HepG2 (cell line): ENCODE measurements around the gene PCGF5. TPM values are rescaled to one million over a fixed set of nuclear protein-coding genes. Genes with fewer than 3 reads are reported as not detected.
A peak's percentile ranks its signal among the peaks of the same experiment; 100 is the strongest.

ENCODE experiments used
- GATAD1 ChIP-seq: IDR thresholded peaks from 2 replicates; pipeline ENCODE4 v1.6.1; 2016; ENCODE audit warnings: missing genetic modification reagents, missing compliant biosample characterization
- HDAC1 ChIP-seq: sonication (generic); formaldehyde crosslinking; IDR thresholded peaks from 2 replicates; pipeline ENCODE4 v1.5.1; 2020; ENCODE audit warnings: mild to moderate bottlenecking, missing genetic modification reagents
- KDM1A ChIP-seq: IDR thresholded peaks from 2 replicates; pipeline ENCODE4 v1.6.1; 2016; ENCODE audit warnings: missing compliant biosample characterization
- MAFG ChIP-seq: sonication (generic); formaldehyde crosslinking; IDR thresholded peaks from 2 replicates; pipeline ENCODE4 v1.5.1; 2020; ENCODE audit warnings: mild to moderate bottlenecking, missing genetic modification reagents
- PTBP1 ChIP-seq: fragments of 200-400 bp; formaldehyde crosslinking; IDR thresholded peaks from 2 replicates; pipeline ENCODE4 v1.6.1; 2018; ENCODE audit warnings: low read length, low read depth; ENCODE audit not compliant: poor library complexity, severe bottlenecking
- RORA ChIP-seq: sonication (generic); formaldehyde crosslinking; IDR thresholded peaks from 2 replicates; pipeline ENCODE4 v1.5.0; 2020; ENCODE audit warnings: mild to moderate bottlenecking, missing genetic modification reagents, moderate library complexity
- SMAD1 ChIP-seq: sonication (generic); formaldehyde crosslinking; IDR thresholded peaks from 2 replicates; pipeline ENCODE4 v1.4.0; 2020; ENCODE audit warnings: missing genetic modification reagents, low read depth, mild to moderate bottlenecking, borderline replicate concordance
- ZNF451 ChIP-seq: sonication (generic); formaldehyde crosslinking; IDR thresholded peaks from 2 replicates; pipeline ENCODE4 v1.5.0; 2020; ENCODE audit warnings: mild to moderate bottlenecking, missing genetic modification reagents
- ZNF557 ChIP-seq: sonication (generic); formaldehyde crosslinking; IDR thresholded peaks from 2 replicates; pipeline ENCODE4 v1.4.0; 2020; ENCODE audit warnings: missing genetic modification reagents
- ZNF670 ChIP-seq: sonication (generic); formaldehyde crosslinking; IDR thresholded peaks from 2 replicates; pipeline ENCODE4 v1.8.0; 2022; ENCODE audit warnings: mild to moderate bottlenecking, missing genetic modification reagents, borderline replicate concordance
- ZNF749 ChIP-seq: sonication (generic); formaldehyde crosslinking; IDR thresholded peaks from 2 replicates; pipeline ENCODE4 v1.8.0; 2022; ENCODE audit warnings: mild to moderate bottlenecking, missing genetic modification reagents, moderate library complexity, borderline replicate concordance
- ZSCAN20 ChIP-seq: sonication (generic); formaldehyde crosslinking; IDR thresholded peaks from 2 replicates; pipeline ENCODE4 v1.4.0; 2020; ENCODE audit warnings: missing genetic modification reagents, mild to moderate bottlenecking, borderline replicate concordance
- ZSCAN31 ChIP-seq: sonication (generic); formaldehyde crosslinking; IDR thresholded peaks from 2 replicates; pipeline ENCODE4 v1.5.0; 2020; ENCODE audit warnings: low read depth, mild to moderate bottlenecking, missing genetic modification reagents
- polyA plus RNA-seq, 8 experiments: library from polyadenylated mRNA; depleted of rRNA in 3 of 8; stranded (reverse) in 7 of 8; unstranded in 1 of 8; fragments of >200 nt; fragmentation: Illumina TruSeq in 4 of 8; extraction: Trizol in 4 of 8; gene quantifications; 2 replicates each; pipeline versions ENCODE4 v1.2.1 to v1.2.3, GENCODE V29; 2011 to 2016; ENCODE audit warnings: low read depth in 4 of 8, missing spikeins in 1 of 8, mixed read lengths in 1 of 8; ENCODE audit not compliant: insufficient read depth in 1 of 8
- total RNA-seq, 5 experiments: library from RNA; depleted of rRNA; stranded (reverse); fragments of >200 nt; fragmentation: Illumina TruSeq; extraction: Trizol; gene quantifications; 2 replicates each; pipeline ENCODE4 v1.2.3, GENCODE V29; 2016; ENCODE audit warnings: low read depth in 1 of 5
- TF ChIP-seq, protein P1 (sequence below): IDR thresholded peaks from 2 replicates; pipeline ENCODE4 v1.6.1; 2016
- TF ChIP-seq, protein P2 (sequence below): sonication (generic); formaldehyde crosslinking; IDR thresholded peaks from 2 replicates; pipeline ENCODE4 v1.4.0; 2020; ENCODE audit warnings: mild to moderate bottlenecking, missing genetic modification reagents
- TF ChIP-seq, protein P3 (sequence below): sonication (generic); formaldehyde crosslinking; IDR thresholded peaks from 2 replicates; pipeline ENCODE4 v1.8.0; 2022; ENCODE audit warnings: low read depth, missing genetic modification reagents
- TF ChIP-seq, protein P4 (sequence below): sonication (generic); formaldehyde crosslinking; IDR thresholded peaks from 2 replicates; pipeline ENCODE4 v1.5.0; 2020; ENCODE audit warnings: mild to moderate bottlenecking, missing genetic modification reagents, moderate library complexity
- TF ChIP-seq, protein P5 (sequence below): sonication (generic); formaldehyde crosslinking; IDR thresholded peaks from 2 replicates; pipeline ENCODE4 v1.8.1; 2023; ENCODE audit warnings: mild to moderate bottlenecking, missing genetic modification reagents

PCGF5 gene
- total and polyA plus RNA-seq, 2 of the 13 experiments (the other 11 are each of a cell fraction or from before 2014, with no cell fraction given) = 61.3 to 138 TPM

DNA sequence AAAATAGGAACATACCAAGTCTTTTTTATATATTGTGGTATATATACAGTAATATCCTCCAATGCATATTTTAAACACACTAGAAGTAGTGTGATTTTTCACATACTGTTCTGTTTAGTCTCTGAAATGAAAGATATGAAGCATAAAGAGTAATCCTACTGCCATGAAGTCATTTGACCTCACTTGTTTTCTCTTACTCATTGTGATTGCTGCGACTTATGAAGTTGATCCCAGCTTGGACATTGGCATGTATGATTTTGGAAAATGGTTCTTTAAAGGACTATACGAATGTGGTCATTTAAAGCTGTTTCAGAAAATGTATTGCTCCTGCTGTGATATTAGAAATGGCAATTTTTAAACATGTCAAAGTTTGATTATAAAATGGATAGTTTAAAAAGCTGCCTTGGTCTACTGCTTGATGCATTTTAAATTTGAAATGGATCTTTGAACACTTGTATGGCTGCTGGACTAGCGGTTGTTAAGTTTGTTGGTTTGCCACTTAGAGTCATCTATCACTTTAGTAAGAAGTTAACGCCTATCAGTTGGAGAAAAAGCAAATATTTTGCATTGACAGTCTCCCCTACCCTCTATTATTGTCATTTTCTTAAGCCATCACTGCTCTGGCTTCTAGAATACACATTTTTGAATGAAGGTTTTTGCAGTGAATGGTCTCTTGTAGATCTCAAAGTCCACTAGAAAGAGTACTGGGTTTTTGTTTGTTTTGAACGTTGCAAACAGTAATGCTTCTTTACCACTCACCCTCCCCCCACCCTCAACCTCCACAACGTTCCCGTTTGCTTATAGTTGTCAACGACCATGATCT is 881 bp upstream of the PCGF5 start (continued):
- 0 out of 2 replicates have a peak, but pooled peaks have one; percentile 31 for TF ChIP-seq ZNF670 (CRISPR knock-in tag)
- TF ChIP-seq, protein P1, sequence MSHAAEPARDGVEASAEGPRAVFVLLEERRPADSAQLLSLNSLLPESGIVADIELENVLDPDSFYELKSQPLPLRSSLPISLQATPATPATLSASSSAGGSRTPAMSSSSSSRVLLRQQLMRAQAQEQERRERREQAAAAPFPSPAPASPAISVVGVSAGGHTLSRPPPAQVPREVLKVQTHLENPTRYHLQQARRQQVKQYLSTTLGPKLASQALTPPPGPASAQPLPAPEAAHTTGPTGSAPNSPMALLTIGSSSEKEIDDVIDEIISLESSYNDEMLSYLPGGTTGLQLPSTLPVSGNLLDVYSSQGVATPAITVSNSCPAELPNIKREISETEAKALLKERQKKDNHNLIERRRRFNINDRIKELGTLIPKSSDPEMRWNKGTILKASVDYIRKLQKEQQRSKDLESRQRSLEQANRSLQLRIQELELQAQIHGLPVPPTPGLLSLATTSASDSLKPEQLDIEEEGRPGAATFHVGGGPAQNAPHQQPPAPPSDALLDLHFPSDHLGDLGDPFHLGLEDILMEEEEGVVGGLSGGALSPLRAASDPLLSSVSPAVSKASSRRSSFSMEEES (CRISPR knock-in tag) = no peak; the same call in 1 of the 2 replicates
- TF ChIP-seq, protein P2, sequence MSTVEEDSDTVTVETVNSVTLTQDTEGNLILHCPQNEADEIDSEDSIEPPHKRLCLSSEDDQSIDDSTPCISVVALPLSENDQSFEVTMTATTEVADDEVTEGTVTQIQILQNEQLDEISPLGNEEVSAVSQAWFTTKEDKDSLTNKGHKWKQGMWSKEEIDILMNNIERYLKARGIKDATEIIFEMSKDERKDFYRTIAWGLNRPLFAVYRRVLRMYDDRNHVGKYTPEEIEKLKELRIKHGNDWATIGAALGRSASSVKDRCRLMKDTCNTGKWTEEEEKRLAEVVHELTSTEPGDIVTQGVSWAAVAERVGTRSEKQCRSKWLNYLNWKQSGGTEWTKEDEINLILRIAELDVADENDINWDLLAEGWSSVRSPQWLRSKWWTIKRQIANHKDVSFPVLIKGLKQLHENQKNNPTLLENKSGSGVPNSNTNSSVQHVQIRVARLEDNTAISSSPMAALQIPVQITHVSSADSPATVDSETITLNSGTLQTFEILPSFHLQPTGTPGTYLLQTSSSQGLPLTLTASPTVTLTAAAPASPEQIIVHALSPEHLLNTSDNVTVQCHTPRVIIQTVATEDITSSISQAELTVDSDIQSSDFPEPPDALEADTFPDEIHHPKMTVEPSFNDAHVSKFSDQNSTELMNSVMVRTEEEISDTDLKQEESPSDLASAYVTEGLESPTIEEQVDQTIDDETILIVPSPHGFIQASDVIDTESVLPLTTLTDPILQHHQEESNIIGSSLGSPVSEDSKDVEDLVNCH = no peak
- no peak for TF ChIP-seq KDM1A (CRISPR knock-in tag)
- TF ChIP-seq, protein P3, sequence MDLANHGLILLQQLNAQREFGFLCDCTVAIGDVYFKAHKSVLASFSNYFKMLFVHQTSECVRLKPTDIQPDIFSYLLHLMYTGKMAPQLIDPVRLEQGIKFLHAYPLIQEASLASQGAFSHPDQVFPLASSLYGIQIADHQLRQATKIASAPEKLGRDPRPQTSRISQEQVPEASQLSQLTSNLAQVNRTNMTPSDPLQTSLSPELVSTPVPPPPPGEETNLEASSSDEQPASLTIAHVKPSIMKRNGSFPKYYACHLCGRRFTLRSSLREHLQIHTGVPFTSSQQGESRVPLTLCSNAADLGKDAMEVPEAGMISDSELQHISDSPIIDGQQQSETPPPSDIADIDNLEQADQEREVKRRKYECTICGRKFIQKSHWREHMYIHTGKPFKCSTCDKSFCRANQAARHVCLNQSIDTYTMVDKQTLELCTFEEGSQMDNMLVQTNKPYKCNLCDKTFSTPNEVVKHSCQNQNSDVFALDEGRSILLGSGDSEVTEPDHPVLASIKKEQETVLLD (CRISPR knock-in tag) = no peak
- TF ChIP-seq ZNF557 (CRISPR knock-in tag) = no peak
- no peak for TF ChIP-seq ZNF749 (CRISPR knock-in tag)
- TF ChIP-seq HDAC1 (CRISPR knock-in tag) = peak; percentile 62; the same call in 1 of the 2 replicates
- TF ChIP-seq, protein P4, sequence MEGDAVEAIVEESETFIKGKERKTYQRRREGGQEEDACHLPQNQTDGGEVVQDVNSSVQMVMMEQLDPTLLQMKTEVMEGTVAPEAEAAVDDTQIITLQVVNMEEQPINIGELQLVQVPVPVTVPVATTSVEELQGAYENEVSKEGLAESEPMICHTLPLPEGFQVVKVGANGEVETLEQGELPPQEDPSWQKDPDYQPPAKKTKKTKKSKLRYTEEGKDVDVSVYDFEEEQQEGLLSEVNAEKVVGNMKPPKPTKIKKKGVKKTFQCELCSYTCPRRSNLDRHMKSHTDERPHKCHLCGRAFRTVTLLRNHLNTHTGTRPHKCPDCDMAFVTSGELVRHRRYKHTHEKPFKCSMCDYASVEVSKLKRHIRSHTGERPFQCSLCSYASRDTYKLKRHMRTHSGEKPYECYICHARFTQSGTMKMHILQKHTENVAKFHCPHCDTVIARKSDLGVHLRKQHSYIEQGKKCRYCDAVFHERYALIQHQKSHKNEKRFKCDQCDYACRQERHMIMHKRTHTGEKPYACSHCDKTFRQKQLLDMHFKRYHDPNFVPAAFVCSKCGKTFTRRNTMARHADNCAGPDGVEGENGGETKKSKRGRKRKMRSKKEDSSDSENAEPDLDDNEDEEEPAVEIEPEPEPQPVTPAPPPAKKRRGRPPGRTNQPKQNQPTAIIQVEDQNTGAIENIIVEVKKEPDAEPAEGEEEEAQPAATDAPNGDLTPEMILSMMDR (CRISPR knock-in tag) = no peak
- no peak for TF ChIP-seq ZNF451 (CRISPR knock-in tag)
- TF ChIP-seq SMAD1 (CRISPR knock-in tag) = no peak
- TF ChIP-seq RORA (CRISPR knock-in tag) = no peak
- no peak for TF ChIP-seq PTBP1
- TF ChIP-seq ZSCAN20 = no peak
- no peak for TF ChIP-seq ZSCAN31 (CRISPR knock-in tag)
- TF ChIP-seq, protein P5, sequence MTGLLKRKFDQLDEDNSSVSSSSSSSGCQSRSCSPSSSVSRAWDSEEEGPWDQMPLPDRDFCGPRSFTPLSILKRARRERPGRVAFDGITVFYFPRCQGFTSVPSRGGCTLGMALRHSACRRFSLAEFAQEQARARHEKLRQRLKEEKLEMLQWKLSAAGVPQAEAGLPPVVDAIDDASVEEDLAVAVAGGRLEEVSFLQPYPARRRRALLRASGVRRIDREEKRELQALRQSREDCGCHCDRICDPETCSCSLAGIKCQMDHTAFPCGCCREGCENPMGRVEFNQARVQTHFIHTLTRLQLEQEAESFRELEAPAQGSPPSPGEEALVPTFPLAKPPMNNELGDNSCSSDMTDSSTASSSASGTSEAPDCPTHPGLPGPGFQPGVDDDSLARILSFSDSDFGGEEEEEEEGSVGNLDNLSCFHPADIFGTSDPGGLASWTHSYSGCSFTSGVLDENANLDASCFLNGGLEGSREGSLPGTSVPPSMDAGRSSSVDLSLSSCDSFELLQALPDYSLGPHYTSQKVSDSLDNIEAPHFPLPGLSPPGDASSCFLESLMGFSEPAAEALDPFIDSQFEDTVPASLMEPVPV (CRISPR knock-in tag) = 0 out of 2 replicates have a peak, but pooled peaks have one; percentile 45
- TF ChIP-seq GATAD1 (CRISPR knock-in tag) = 0 out of 2 replicates have a peak, but pooled peaks have one; percentile 41
- no peak for TF ChIP-seq MAFG (CRISPR knock-in tag)
